Panc1 (cell line): Measurements from ENCODE around the gene REG3A. TPM values are rescaled to one million over a fixed set of nuclear protein-coding genes. Genes with fewer than 3 reads are reported as not detected.

Source experiments
- ATAC-seq: fragments of 200-7000 bp; cut with Tn5 transposase; 2 replicates; pipeline ENCODE4 v1.9.1; 2020; ENCODE audit warnings: mild to moderate bottlenecking, moderate library complexity
- BruUV-seq: library from RNA; stranded (reverse); fragments of 400-500 nt; replicated peaks from 2 replicates; lab custom pipeline; 2021; lab: Mats Ljungman, UMichigan
- CTCF ChIA-PET: fragments of 300-600 bp; sonication (Branson Sonifier 250); formaldehyde crosslinking; loops from one replicate; lab custom pipeline; 2022; ENCODE audit warnings: antibody characterized with exemption; lab: Charles Lee
- POLR2A ChIA-PET: fragments of 300-600 bp; sonication (Branson Sonifier 250); formaldehyde crosslinking; loops from one replicate; lab custom pipeline; 2022; ENCODE audit warnings: antibody characterized with exemption; lab: Charles Lee
- DNase-seq: peaks from one replicate; pipeline ENCODE4 v3.0.0-alpha.2; 2010; ENCODE audit warnings: low read depth, low spot score
- H3K27ac ChIP-seq: 2 replicates; pipeline ENCODE4 v1.5.1; 2011; ENCODE audit warnings: mild to moderate bottlenecking, low read length, inconsistent platforms
- H3K27me3 ChIP-seq: fragments of 200-500 bp; sonication (Bioruptor generic); 2 replicates; pipeline ENCODE4 v1.6.0; 2014; ENCODE audit warnings: low read length, inconsistent platforms; ENCODE audit not compliant: control insufficient read depth, insufficient read depth
- H3K36me3 ChIP-seq: fragments of 200-500 bp; sonication (Bioruptor generic); 2 replicates; pipeline ENCODE4 v1.5.1; 2014; ENCODE audit warnings: inconsistent platforms, mild to moderate bottlenecking, low read length, moderate library complexity; ENCODE audit not compliant: control insufficient read depth, insufficient read depth
- H3K4me1 ChIP-seq: 2 replicates; pipeline ENCODE4 v1.5.1; 2011; ENCODE audit warnings: inconsistent platforms, mild to moderate bottlenecking, low read length, moderate library complexity; ENCODE audit not compliant: control insufficient read depth, insufficient read depth
- H3K4me3 ChIP-seq, 2 experiments: 2 replicates each; pipeline ENCODE4 v1.5.1; 2011 to 2012; ENCODE audit warnings: low read depth in 2 of 2, low read length in 2 of 2, mild to moderate bottlenecking in 2 of 2, inconsistent platforms in 1 of 2, moderate library complexity in 1 of 2
- H3K9me3 ChIP-seq: fragments of 200-500 bp; sonication (Bioruptor generic); 2 replicates; pipeline ENCODE4 v1.5.1; 2014; ENCODE audit warnings: low read depth, mild to moderate bottlenecking, inconsistent platforms, low read length, moderate library complexity; ENCODE audit not compliant: control insufficient read depth, insufficient read depth
- CTCF ChIP-seq: fragments of 450-650 bp; IDR thresholded peaks from 2 replicates; pipeline ENCODE4 v1.5.1; 2017; ENCODE audit warnings: mild to moderate bottlenecking
- POLR2AphosphoS5 ChIP-seq: IDR thresholded peaks from 2 replicates; pipeline ENCODE4 v1.6.1; 2012; ENCODE audit warnings: mild to moderate bottlenecking, low read depth, low read length, moderate library complexity
- REST ChIP-seq, 2 experiments: IDR thresholded peaks; 2 replicates each; pipeline ENCODE4 v1.6.1; 2011 to 2012; ENCODE audit warnings: low read depth in 2 of 2, control low read depth in 1 of 2, low read length in 1 of 2, mild to moderate bottlenecking in 1 of 2, moderate library complexity in 1 of 2; ENCODE audit not compliant: insufficient read depth in 1 of 2
- SIN3A ChIP-seq: IDR thresholded peaks from 2 replicates; pipeline ENCODE4 v1.6.1; 2012; ENCODE audit warnings: low read depth, mild to moderate bottlenecking, low read length, moderate library complexity, borderline replicate concordance; ENCODE audit not compliant: insufficient read depth
- TCF7L2 ChIP-seq: IDR thresholded peaks from 2 replicates; pipeline ENCODE4 v1.6.1; 2011; ENCODE audit warnings: mild to moderate bottlenecking, low read depth, low read length, inconsistent platforms
- in situ Hi-C: cut with HindIII; loops from 2 replicates; pipeline ENCODE4 v1.10.0; 2016; ENCODE audit warnings: low sequenced_read_pairs, low pct_unique_long_range_greater_than_20kb
- intact Hi-C: fragments of 100-400 bp; cut with micrococcal nuclease; formaldehyde crosslinking; loops from one replicate; pipeline ENCODE4 v1.10.0; 2022; ENCODE audit not compliant: unreplicated experiment
- total RNA-seq: library from RNA; stranded (reverse); gene quantifications from one replicate; pipeline ENCODE4 v1.2.1, GENCODE V29; 2021; ENCODE audit not compliant: unreplicated experiment

The REG3A gene
- total RNA-seq, 1 experiment from 2014 or later = not detected

GRCh38 chr2:79180092-79180491 lies 20.5 kb upstream of the REG3A start:
- ChIA-PET CTCF (no interaction called here), POLR2A (no interaction called here)
- ATAC-seq = no peak
- Histone ChIP-seq H3K27me3 (no peaks in the 10 kb centered on the region), H3K27ac (no peak overlapping the region), H3K4me1 (no peaks in the 10 kb centered on the region), H3K4me3 (no peak overlapping the region), H3K36me3 (no peaks in the 10 kb centered on the region), H3K9me3 (peaks cover 11% of the 10 kb centered on the region; the same call in 1 of the 2 replicates)
- in situ Hi-C loops = no loop called here
- TF ChIP-seq TCF7L2 (no peak), CTCF (no peak), SIN3A (no peak)
- no TSS peak for BruUV-seq
- no peak for DNase-seq
- intact Hi-C loops = no loop called here

- peaks cover 11% of the 10 kb centered on the region; the same call in 1 of the 2 replicates for H3K9me3 ChIP-seq
Measured at GRCh38 chr2:79179036-79179435, 19.5 kb upstream of the REG3A start.

More at GRCh38 chr2:79179036-79179435, 19.5 kb upstream of the REG3A start:
- ATAC-seq (no peak), DNase-seq (no peak)
- H3K36me3 ChIP-seq = no peaks in the 10 kb centered on the region
- H3K4me1 ChIP-seq = no peaks in the 10 kb centered on the region
- H3K27ac ChIP-seq = no peak overlapping the region
- H3K27me3 ChIP-seq = no peaks in the 10 kb centered on the region
- no peak overlapping the region for H3K4me3 ChIP-seq
- ChIA-PET POLR2A (no interaction called here), CTCF (no interaction called here)
- no peak for TF ChIP-seq CTCF
- TF ChIP-seq TCF7L2 = no peak
- no peak for TF ChIP-seq SIN3A
- TF ChIP-seq REST (IDR thresholded peaks at IDR 0.05; ENCODE audit: insufficient read depth in 1 of 2, low read depth in 2 of 2, low read length in 1 of 2) = no peak
- no peak for TF ChIP-seq POLR2AphosphoS5
- intact Hi-C loops (no loop called here), in situ Hi-C loops (no loop called here)
- no TSS peak for BruUV-seq
